K562 (cell line): Measurements from ENCODE around the gene ALDH7A1. TPM values are rescaled to one million over a fixed set of nuclear protein-coding genes. Genes with fewer than 3 reads are reported as not detected.
A peak's percentile ranks its signal among the peaks of the same experiment; 100 is the strongest.

ENCODE experiments used
- ATAC-seq: fragments of 200-7000 bp; cut with Tn5 transposase; 3 replicates; pipeline ENCODE4 v1.9.1; 2020; ENCODE audit warnings: moderate library complexity
- BruUV-seq: library from RNA; stranded (reverse); fragments of 400-500 nt; replicated peaks from 2 replicates; lab custom pipeline; 2021; lab: Mats Ljungman, UMichigan
- CTCF ChIA-PET: fragments of 300-600 bp; formaldehyde crosslinking; extraction: SDS; loops from one replicate; lab custom pipeline; 2021; ENCODE audit warnings: low intra/inter-chr PET ratio; lab: Yijun Ruan, JAX
- POLR2A ChIA-PET: fragments of 300-600, 350-650 bp; sonication (Branson Sonifier 250); formaldehyde crosslinking; extraction: SDS; loops from one replicate; lab custom pipeline; 2021; ENCODE audit warnings: antibody characterized with exemption, inconsistent platforms; lab: Yijun Ruan, JAX
- DNase-seq, 4 experiments: peaks; one replicate each; pipeline versions ENCODE4 v3.0.0 to v3.0.0-alpha.2; 2011 to 2018; ENCODE audit warnings: low spot score in 3 of 4, mixed read lengths in 3 of 4; ENCODE audit errors: extremely low read depth in 1 of 4
- FAIRE-seq: peaks from 2 replicates; lab custom pipeline; 2011; peaks lifted over from hg19 to GRCh38; lab: Jason Lieb, UNC
- H2AFZ ChIP-seq: 2 replicates; pipeline ENCODE4 v1.6.0; 2011; ENCODE audit warnings: low read depth, low read length, control low read depth, inconsistent platforms
- H3K27ac ChIP-seq: fragments of 200-600 bp; 3 replicates; pipeline ENCODE4 v1.8.0; 2011; ENCODE audit warnings: low read depth, mild to moderate bottlenecking, control low read depth, inconsistent platforms, low read length, moderate library complexity, mixed read lengths; ENCODE audit errors: extremely low read depth
- H3K27me3 ChIP-seq, 2 experiments: fragments of 300-600 bp in 1 of 2; 2 replicates in 1 of 2; 3 replicates in 1 of 2; pipeline versions ENCODE4 v1.6.0 to v1.8.0; 2011; ENCODE audit warnings: inconsistent platforms in 2 of 2, low read length in 2 of 2, mild to moderate bottlenecking in 1 of 2, mixed read lengths in 1 of 2, moderate library complexity in 1 of 2; ENCODE audit not compliant: control insufficient read depth in 2 of 2, insufficient read depth in 2 of 2
- H3K36me3 ChIP-seq: fragments of 300-600 bp; 3 replicates; pipeline ENCODE4 v1.8.0; 2011; ENCODE audit warnings: mild to moderate bottlenecking, low read length, inconsistent platforms; ENCODE audit not compliant: control insufficient read depth, insufficient read depth
- H3K4me1 ChIP-seq, 2 experiments: fragments of 200-600 bp in 1 of 2; replicated peaks in 1 of 2; 2 replicates in 1 of 2; 3 replicates in 1 of 2; pipeline versions ENCODE4 v1.5.1 to v1.8.0; 2011; ENCODE audit warnings: inconsistent platforms in 2 of 2, low read length in 2 of 2, mild to moderate bottlenecking in 1 of 2, mixed read lengths in 1 of 2, moderate library complexity in 1 of 2; ENCODE audit not compliant: control insufficient read depth in 2 of 2, insufficient read depth in 2 of 2
- H3K4me2 ChIP-seq: 2 replicates; pipeline ENCODE4 v1.6.1; 2011; ENCODE audit warnings: low read length, control low read depth, inconsistent platforms, mixed read lengths; ENCODE audit not compliant: insufficient read depth
- H3K4me3 ChIP-seq: fragments of 200-600 bp; sonication (generic), shearing (Covaris generic); 2 replicates; pipeline ENCODE4 v1.5.1; 2016; ENCODE audit warnings: control low read depth, inconsistent platforms
- H3K79me2 ChIP-seq: fragments of 200-600 bp; 3 replicates; pipeline ENCODE4 v1.8.0; 2011; ENCODE audit warnings: low read length, inconsistent platforms; ENCODE audit not compliant: control insufficient read depth, insufficient read depth
- H3K9ac ChIP-seq, 2 experiments: 2 replicates each; pipeline versions ENCODE4 v1.6.0 to v1.6.1; 2011; ENCODE audit warnings: low read depth in 2 of 2, low read length in 2 of 2, control low read depth in 1 of 2, inconsistent platforms in 1 of 2, mild to moderate bottlenecking in 1 of 2, mixed read lengths in 1 of 2; ENCODE audit not compliant: insufficient read depth in 1 of 2
- H3K9me1 ChIP-seq: one replicate; pipeline ENCODE4 v1.6.0; 2011; ENCODE audit warnings: inconsistent platforms, mild to moderate bottlenecking, low read length, moderate library complexity; ENCODE audit not compliant: control insufficient read depth, insufficient read depth
- H3K9me3 ChIP-seq: replicated peaks from 2 replicates; pipeline ENCODE4 v1.5.1; 2011; ENCODE audit warnings: low read depth, low read length, inconsistent platforms; ENCODE audit not compliant: control insufficient read depth, insufficient read depth
- H4K20me1 ChIP-seq: replicated peaks from 2 replicates; pipeline ENCODE4 v1.6.1; 2011; ENCODE audit warnings: low read length, inconsistent platforms, mixed read lengths; ENCODE audit not compliant: control insufficient read depth, insufficient read depth
- ATF3 ChIP-seq, 2 experiments: fragments of 450-650 bp in 1 of 2; sonication (generic) in 1 of 2; formaldehyde crosslinking in 1 of 2; IDR thresholded peaks in 1 of 2; conservative IDR thresholded peaks in 1 of 2; 2 replicates each; pipeline versions ENCODE4 v1.6.1 to v1.8.1; 2016 to 2023; ENCODE audit warnings: mild to moderate bottlenecking in 2 of 2, moderate library complexity in 2 of 2, inconsistent platforms in 1 of 2, missing genetic modification reagents in 1 of 2
- FOSL1 ChIP-seq: fragments of 200-800 bp; sonication (Bioruptor generic); conservative IDR thresholded peaks from 2 replicates; pipeline ENCODE4 v1.6.1; 2016; ENCODE audit warnings: missing genetic modification characterization, missing compliant biosample characterization
- JUND ChIP-seq, 2 experiments: IDR thresholded peaks; 2 replicates in 1 of 2; 3 replicates in 1 of 2; pipeline ENCODE4 v1.6.1; 2011; ENCODE audit warnings: borderline replicate concordance in 2 of 2, low read depth in 2 of 2, low read length in 2 of 2, improper control_type of control experiment in 1 of 2, missing biosample characterization in 1 of 2, missing genetic modification characterization in 1 of 2, missing genetic modification reagents in 1 of 2
- MYNN ChIP-seq, 2 experiments: sonication (generic); formaldehyde crosslinking in 1 of 2; IDR thresholded peaks; 2 replicates each; pipeline versions ENCODE4 v1.5.0 to v1.6.1; 2016 to 2020; ENCODE audit warnings: antibody characterized with exemption in 1 of 2, missing genetic modification reagents in 1 of 2
- SNAPC5 ChIP-seq: fragments of 250-450 bp; sonication (Bioruptor Pico); IDR thresholded peaks from 2 replicates; pipeline ENCODE4 v1.8.0; 2021; ENCODE audit warnings: moderate library complexity, mild to moderate bottlenecking, inconsistent platforms
- ZNF121 ChIP-seq: sonication (generic); formaldehyde crosslinking; conservative IDR thresholded peaks from 2 replicates; pipeline ENCODE4 v1.8.0; 2022; ENCODE audit warnings: missing genetic modification reagents
- WGBS: fragments of 100-300 bp; shearing (Covaris generic); methylation state at CpG from one replicate; pipeline ENCODE4 v1.1.6; 2016; ENCODE audit warnings: low coverage, mixed read lengths; ENCODE audit not compliant: insufficient coverage; ENCODE audit errors: missing lambda C conversion rate; 5-methylcytosine and 5-hydroxymethylcytosine counted together
- in situ Hi-C: fragments of 300-500 bp; cut with MboI; formaldehyde crosslinking; loops from 4 replicates; pipeline ENCODE4 v1.15.0; 2018; ENCODE audit warnings: inconsistent platforms, mixed read lengths
- intact Hi-C: fragments of 100-400 bp; cut with micrococcal nuclease; formaldehyde crosslinking; loops from 2 replicates; pipeline ENCODE4 v1.14.2; 2022
- polyA plus RNA-seq, 8 experiments: library from polyadenylated mRNA; depleted of rRNA in 4 of 8; stranded (reverse) in 5 of 8; unstranded in 3 of 8; fragments of >200 nt; fragmentation: Nextera tagmentation in 2 of 8; fragmentation: Illumina TruSeq in 1 of 8; extraction: Ambion mirVana in 2 of 8; extraction: Trizol in 1 of 8; gene quantifications; 2 replicates each; pipeline versions ENCODE4 v1.2.1 to v1.2.3, GENCODE V29; 2011 to 2014; ENCODE audit warnings: inconsistent platforms in 1 of 8, missing spikeins in 1 of 8
- total RNA-seq, 7 experiments: library from RNA; depleted of rRNA in 6 of 7; stranded (reverse); fragments of >200 nt in 6 of 7; fragmentation: Illumina TruSeq in 2 of 7; extraction: Trizol in 2 of 7; gene quantifications; 2 replicates each; pipeline versions ENCODE4 v1.2.1 to v1.2.3, GENCODE V29; 2011 to 2021; ENCODE audit warnings: low replicate concordance in 1 of 7

The ALDH7A1 gene
- total and polyA plus RNA-seq, 9 of the 15 experiments (the other 6 are each of a cell fraction or from before 2014, with no cell fraction given): 0.04 to 0.49 TPM; not detected in 7

- H3K4me3 ChIP-seq: no peak overlapping the region
- intact Hi-C loops (no loop called here), in situ Hi-C loops (no loop called here)
- H3K9ac ChIP-seq: no peak overlapping the region
- WGBS: 6% methylated on average over 2 of the region's 2 CpGs
- no peak overlapping the region for H3K27ac ChIP-seq
- no peak for ATAC-seq
- H4K20me1 ChIP-seq: no peaks in the 10 kb centered on the region
- DNase-seq: no peak
- BruUV-seq: no TSS peak
- no peaks in the 10 kb centered on the region for H3K4me1 ChIP-seq
- no peak overlapping the region for H3K4me2 ChIP-seq
- H3K9me1 ChIP-seq: no peaks in the 10 kb centered on the region
- ChIA-PET POLR2A (no interaction called here), CTCF (no interaction called here)
- TF ChIP-seq ZNF121 (CRISPR knock-in tag): peak; percentile 66
- peak; percentile 55; the same call in 1 of the 2 replicates for TF ChIP-seq FOSL1 (tag)
- TF ChIP-seq MYNN (IDR thresholded peaks at IDR 0.05): no peak
- TF ChIP-seq MYNN (CRISPR knock-in tag; IDR thresholded peaks at IDR 0.05): no peak
- peak; percentile 30; the same call in 1 of the 2 replicates for TF ChIP-seq JUND (IDR thresholded peaks at IDR 0.05; ENCODE audit: borderline replicate concordance, low read depth, low read length)
- 0 out of 3 replicates have a peak, but pooled peaks have one; percentile 41 for TF ChIP-seq JUND (tag; IDR thresholded peaks at IDR 0.05; ENCODE audit: borderline replicate concordance, low read depth, low read length)
- TF ChIP-seq ATF3 (IDR thresholded peaks at IDR 0.05): peak; percentile 73
- TF ChIP-seq ATF3 (CRISPR knock-in tag; conservative IDR thresholded peaks at IDR 0.05): no peak
- no peak for TF ChIP-seq SNAPC5 (CRISPR knock-in tag)
- H3K9me3 ChIP-seq: no peaks in the 10 kb centered on the region
- no peaks in the 10 kb centered on the region for H3K79me2 ChIP-seq
- peaks cover 0 to 5% of the 10 kb centered on the region in 2 experiments; a peak in 3 of 5 replicates for H3K27me3 ChIP-seq
- no peaks in the 10 kb centered on the region for H3K36me3 ChIP-seq
- H2AFZ ChIP-seq: no peak overlapping the region
- no peak for FAIRE-seq
These were observed 42.4 kb downstream of the ALDH7A1 start for GRCh38 chr5:126552614-126553013.
